ENCODE results near the gene FLT1. TPM values are rescaled to one million over a fixed set of nuclear protein-coding genes. Genes with fewer than 3 reads are reported as not detected.

Gene FLT1
- total and polyA plus RNA-seq, 12 donors: 15.2 to 76.3 (median 44.5) TPM

- DNase-seq (no peak), ATAC-seq (no peak)
- Histone ChIP-seq H3K36me3 (peaks cover 0 to 100% (median 11%) of the 10 kb centered on the region in 9 donors), H3K4me1 (peaks cover 0 to 56% (median 14%) of the 10 kb centered on the region in 9 donors), H3K4me3 (no peak overlapping the region), H3K9me3 (no peaks in the 10 kb centered on the region), H3K27ac (peak overlapping the region in 1 of 10 donors; percentile 2), H3K27me3 (peaks cover 0 to 12% (median 0%) of the 10 kb centered on the region in 7 donors)
- 44 to 69% methylated on average over 2 of the region's 2 CpGs for WGBS, 2 donors
- intact Hi-C loops (cut with DNase I): no loop called here
- TF ChIP-seq, protein P1, sequence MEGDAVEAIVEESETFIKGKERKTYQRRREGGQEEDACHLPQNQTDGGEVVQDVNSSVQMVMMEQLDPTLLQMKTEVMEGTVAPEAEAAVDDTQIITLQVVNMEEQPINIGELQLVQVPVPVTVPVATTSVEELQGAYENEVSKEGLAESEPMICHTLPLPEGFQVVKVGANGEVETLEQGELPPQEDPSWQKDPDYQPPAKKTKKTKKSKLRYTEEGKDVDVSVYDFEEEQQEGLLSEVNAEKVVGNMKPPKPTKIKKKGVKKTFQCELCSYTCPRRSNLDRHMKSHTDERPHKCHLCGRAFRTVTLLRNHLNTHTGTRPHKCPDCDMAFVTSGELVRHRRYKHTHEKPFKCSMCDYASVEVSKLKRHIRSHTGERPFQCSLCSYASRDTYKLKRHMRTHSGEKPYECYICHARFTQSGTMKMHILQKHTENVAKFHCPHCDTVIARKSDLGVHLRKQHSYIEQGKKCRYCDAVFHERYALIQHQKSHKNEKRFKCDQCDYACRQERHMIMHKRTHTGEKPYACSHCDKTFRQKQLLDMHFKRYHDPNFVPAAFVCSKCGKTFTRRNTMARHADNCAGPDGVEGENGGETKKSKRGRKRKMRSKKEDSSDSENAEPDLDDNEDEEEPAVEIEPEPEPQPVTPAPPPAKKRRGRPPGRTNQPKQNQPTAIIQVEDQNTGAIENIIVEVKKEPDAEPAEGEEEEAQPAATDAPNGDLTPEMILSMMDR (IDR thresholded peaks at IDR 0.05): no peak
Measured at GRCh38 chr13:28429096-28429495, 65.8 kb downstream of the FLT1 start.

GRCh38 chr13:28426381-28426780 lies 68.5 kb downstream of the FLT1 start:
- peaks cover 0 to 56% (median 31%) of the 10 kb centered on the region in 9 donors for H3K4me1 ChIP-seq
- peak overlapping the region in 1 of 10 donors; percentile 13 for H3K27ac ChIP-seq
- no peak for DNase-seq
- no peak for ATAC-seq
- TF ChIP-seq, protein P1 (IDR thresholded peaks at IDR 0.05): no peak
- H3K4me3 ChIP-seq: no peak overlapping the region
- no peaks in the 10 kb centered on the region for H3K9me3 ChIP-seq
- 91 to 97% methylated on average over 4 of the region's 4 CpGs for WGBS, 2 donors
- peaks cover 0 to 96% (median 11%) of the 10 kb centered on the region in 9 donors for H3K36me3 ChIP-seq
- H3K27me3 ChIP-seq: peaks cover 0 to 3% (median 0%) of the 10 kb centered on the region in 7 donors
- intact Hi-C loops (cut with DNase I): no loop called here

- H3K27ac ChIP-seq: peak overlapping the region in 1 of 10 donors; percentile 13
- ATAC-seq (no peak), DNase-seq (no peak)
- WGBS, 2 donors: 34 to 35% methylated on average over 1 of the region's 1 CpG
- H3K9me3 ChIP-seq: no peaks in the 10 kb centered on the region
- intact Hi-C loops (cut with DNase I): no loop called here
- H3K4me1 ChIP-seq: peaks cover 0 to 61% (median 36%) of the 10 kb centered on the region in 9 donors
- TF ChIP-seq, protein P1 (IDR thresholded peaks at IDR 0.05): no peak
- H3K4me3 ChIP-seq: no peak overlapping the region
- H3K27me3 ChIP-seq: peaks cover 0 to 3% (median 0%) of the 10 kb centered on the region in 7 donors
- H3K36me3 ChIP-seq: peaks cover 0 to 90% (median 11%) of the 10 kb centered on the region in 9 donors
Measured at GRCh38 chr13:28425793-28426192, 69.1 kb downstream of the FLT1 start.

GRCh38 chr13:28424541-28424940 lies 70.4 kb downstream of the FLT1 start:
- intact Hi-C loops (cut with DNase I): no loop called here
- 90 to 96% methylated on average over 4 of the region's 4 CpGs for WGBS, 2 donors
- peaks cover 0 to 78% (median 11%) of the 10 kb centered on the region in 9 donors for H3K36me3 ChIP-seq

More at GRCh38 chr13:28424541-28424940, 70.4 kb downstream of the FLT1 start:
- Histone ChIP-seq H3K9me3 (no peaks in the 10 kb centered on the region), H3K4me3 (no peak overlapping the region), H3K27ac (peak overlapping the region in 1 of 10 donors; percentile 7), H3K27me3 (no peaks in the 10 kb centered on the region), H3K4me1 (peaks cover 0 to 71% (median 34%) of the 10 kb centered on the region in 9 donors)
- TF ChIP-seq, protein P1 (IDR thresholded peaks at IDR 0.05): no peak
- no peak for ATAC-seq
- DNase-seq: no peak
